Fibroblast of the aortic adventitia (primary cell): Measurements from ENCODE around the gene LIF. TPM values are rescaled to one million over a fixed set of nuclear protein-coding genes. Genes with fewer than 3 reads are reported as not detected.
A peak's percentile ranks its signal among the peaks of the same experiment; 100 is the strongest.
"Not testable (repeated sequence)": the region's sequence is repeated elsewhere in the genome, so short reads cannot be mapped to it uniquely, and the experiment has no call there.

Experiments used
- DNase-seq: peaks from one replicate; pipeline ENCODE4 v3.0.0-alpha.2; 2010; ENCODE audit warnings: low read depth
- H3K4me3 ChIP-seq: 2 replicates; pipeline ENCODE4 v1.5.1; 2011; ENCODE audit warnings: low read depth, mild to moderate bottlenecking, control low read depth, low read length, moderate library complexity
- CTCF ChIP-seq: IDR thresholded peaks from 2 replicates; pipeline ENCODE4 v1.5.1; 2011; ENCODE audit warnings: mild to moderate bottlenecking, low read length, control low read depth, inconsistent platforms; ENCODE audit not compliant: insufficient read depth
- total RNA-seq: library from RNA; depleted of rRNA; stranded (reverse); fragments of >200 nt; gene quantifications from 2 replicates; pipeline ENCODE4 v1.2.3, GENCODE V29; 2012; ENCODE audit warnings: low replicate concordance

The LIF gene
- total RNA-seq, 1 donor: 6.2 TPM

DNA sequence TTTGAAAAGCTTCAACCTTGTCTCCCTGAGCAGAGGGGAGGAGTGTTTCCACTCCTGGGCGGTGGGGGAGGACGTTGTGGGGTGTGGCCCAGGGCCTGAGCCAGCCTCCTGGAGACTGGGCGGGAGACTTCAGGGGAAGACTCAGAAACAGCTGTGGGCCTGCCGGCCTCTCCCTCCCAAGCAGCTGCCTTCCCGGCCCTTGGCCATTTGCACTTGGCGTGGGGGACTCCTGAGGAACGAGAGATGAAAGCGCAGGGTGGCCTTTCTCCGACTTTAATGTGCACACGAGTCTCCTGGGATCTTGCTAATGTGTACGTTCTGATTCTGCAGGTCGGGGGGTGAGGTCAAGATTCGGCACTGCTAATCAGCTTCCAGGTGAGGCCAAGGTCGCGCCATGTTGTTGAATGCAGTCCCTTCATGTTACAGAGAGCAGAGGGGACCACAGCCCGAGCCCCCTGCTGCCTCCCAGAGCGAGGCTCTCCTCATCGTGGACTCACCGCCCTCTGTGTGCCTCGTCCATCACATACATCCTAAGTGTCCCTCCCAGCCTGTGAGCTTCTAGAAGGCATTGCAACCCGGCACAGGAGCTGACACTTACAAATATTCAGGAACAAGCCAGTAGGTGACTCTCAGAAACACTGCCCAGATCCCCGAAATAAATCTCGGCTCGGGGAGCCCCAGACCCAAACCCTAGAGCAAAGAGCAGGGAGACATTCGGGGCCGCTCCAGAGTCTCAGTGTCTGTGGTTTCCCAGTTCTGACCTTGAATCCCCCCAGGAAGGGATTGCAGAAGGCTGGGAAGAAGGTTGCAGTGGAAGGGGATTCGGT lies 7.7 kb downstream of the LIF start:
- DNase-seq: peak; percentile 69

GRCh38 chr22:30238136-30238535 lies 8.4 kb downstream of the LIF start:
- TF ChIP-seq CTCF: no peak
- DNase-seq: no peak
- no peak overlapping the region for H3K4me3 ChIP-seq

More for the DNA sequence above, 7.7 kb downstream of the LIF start:
- no peak for TF ChIP-seq CTCF
- no peak overlapping the region for H3K4me3 ChIP-seq

DNA sequence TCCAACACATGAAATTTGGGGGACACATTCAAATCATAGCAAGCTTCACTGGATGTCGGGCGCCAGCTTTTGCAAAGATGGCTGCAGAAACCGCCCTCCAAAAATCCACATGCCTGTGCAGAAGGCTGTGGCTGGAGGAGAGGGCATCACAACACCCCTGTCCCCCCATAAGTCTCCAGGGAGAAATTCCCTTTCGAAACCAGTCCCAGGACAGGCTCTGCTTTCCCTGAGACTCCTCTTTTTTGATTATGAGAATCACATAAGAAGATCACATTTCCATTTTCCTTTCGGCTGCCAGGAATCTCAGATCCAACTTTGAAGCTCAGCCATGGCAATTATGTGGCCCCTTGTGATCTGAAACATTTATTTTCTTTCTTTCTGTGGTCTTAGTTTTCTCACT lies 9.7 kb downstream of the LIF start:
- no peak for TF ChIP-seq CTCF
- H3K4me3 ChIP-seq: no peak overlapping the region
- no peak for DNase-seq

DNA sequence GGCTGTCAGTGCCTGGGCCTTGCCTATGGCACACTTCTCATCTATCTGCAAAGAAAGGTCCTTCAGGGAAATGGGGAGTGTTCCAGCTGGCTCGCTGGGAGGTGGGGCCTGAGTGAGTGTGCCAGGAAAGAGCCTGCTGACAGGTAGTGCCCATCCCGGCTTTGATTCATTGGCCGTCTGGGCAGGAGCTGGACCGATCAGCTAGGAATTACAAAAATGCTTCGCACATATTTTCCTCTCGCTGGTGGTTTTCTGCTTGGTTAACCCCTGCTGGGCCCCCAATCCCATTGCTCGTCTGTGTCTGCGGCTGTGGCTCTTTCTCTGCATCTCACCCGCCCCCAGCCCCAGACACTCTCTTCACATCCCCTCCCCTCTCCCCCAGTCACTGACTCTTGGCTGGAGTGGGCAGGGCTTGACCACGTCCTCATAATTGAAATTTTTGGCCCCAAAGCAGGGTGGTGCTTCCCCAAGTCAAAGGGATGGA lies 10.8 kb downstream of the LIF start:
- TF ChIP-seq CTCF: no peak
- H3K4me3 ChIP-seq: no peak overlapping the region
- DNase-seq: peak; percentile 57

DNA sequence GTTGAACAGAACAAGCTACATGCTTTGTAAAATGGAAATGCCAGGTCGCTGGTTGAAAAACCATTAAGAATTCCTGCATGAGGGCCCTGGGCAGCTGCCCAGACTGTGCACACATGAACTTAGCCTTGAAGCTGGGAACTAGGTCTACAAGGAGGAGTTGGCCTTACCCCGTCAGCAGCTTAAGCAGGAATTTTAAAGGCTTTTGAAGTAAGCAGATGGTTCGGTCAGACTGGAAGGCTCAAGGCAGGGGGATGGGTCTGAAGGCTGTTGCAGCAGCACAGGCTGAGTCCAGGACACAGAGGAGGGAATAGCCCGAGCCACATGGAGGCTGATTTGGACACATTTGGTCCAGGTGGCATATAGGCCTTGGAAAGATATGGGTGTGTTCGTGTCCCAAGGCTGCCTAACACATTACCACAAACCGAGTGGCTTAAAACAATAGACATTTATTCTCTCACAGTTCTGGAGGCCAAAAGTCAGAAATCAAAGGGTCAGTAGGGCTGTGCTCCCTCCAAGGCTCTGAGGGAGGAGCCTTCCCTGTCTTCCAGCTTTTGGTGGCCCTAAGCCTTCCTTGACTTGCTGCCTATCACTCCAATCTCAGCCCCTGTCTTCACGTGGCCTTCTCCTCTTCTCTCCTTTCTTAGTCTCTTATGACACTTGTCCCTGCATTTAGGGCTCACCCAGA lies 11.6 kb downstream of the LIF start:
- no peak overlapping the region for H3K4me3 ChIP-seq
- peak; percentile 46 for DNase-seq
- no peak for TF ChIP-seq CTCF

DNA sequence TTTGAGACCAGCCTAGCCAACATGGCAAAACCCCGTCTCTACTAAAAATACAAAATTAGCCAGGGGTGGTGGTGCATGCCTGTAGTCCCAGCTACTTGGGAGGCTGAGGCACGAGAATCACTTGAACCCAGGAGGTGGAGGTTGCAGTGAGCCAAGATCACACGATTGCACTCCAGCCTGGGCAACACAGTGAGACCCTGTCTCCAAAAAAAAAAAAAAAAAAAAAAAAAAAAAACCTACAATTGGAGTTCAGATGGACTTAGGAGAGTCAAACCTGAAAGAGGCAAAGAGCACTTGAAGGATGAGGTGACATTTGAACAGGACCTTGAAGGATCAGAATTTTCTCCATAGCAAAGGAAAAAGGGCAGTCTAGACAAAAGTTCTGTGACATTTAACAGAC lies 12.2 kb downstream of the LIF start:
- not testable (repeated sequence) for DNase-seq, H3K4me3 ChIP-seq

DNA sequence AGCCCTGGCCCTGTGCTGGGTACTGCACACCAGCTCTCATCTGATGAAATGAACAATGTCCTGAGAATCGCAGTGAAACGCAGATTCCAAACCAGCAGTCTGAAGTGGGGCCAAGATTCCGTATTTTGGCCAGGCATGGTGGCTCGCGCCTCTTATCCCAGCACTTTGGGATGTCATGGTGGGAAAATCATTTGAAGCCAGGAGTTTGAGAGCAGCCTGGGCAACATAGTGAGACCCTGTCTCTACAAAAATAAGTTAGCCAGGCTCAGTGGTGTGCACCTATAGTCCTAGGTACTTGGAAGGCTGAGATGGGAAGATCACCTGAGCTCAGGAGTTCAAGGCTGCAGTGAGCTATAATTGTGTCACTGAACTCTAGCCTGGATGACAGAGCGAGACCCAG lies 13.0 kb downstream of the LIF start:
- H3K4me3 ChIP-seq: no peak overlapping the region
- TF ChIP-seq CTCF: no peak
- DNase-seq: no peak
